GM10847 (cell line): ENCODE results near the gene TSPAN18.

Experiments
- POLR2A ChIP-seq: IDR thresholded peaks from 2 replicates; pipeline ENCODE4 v1.6.1; 2011; ENCODE audit not compliant: insufficient read length; ENCODE audit errors: extremely low read depth

The TSPAN18 gene

GRCh38 chr11:44870615-44871176, 143.9 kb downstream of the TSPAN18 start:
- TF ChIP-seq POLR2A: no peak

- no peak for TF ChIP-seq POLR2A
These were observed 145.8 kb downstream of the TSPAN18 start for GRCh38 chr11:44872556-44872955.

DNA sequence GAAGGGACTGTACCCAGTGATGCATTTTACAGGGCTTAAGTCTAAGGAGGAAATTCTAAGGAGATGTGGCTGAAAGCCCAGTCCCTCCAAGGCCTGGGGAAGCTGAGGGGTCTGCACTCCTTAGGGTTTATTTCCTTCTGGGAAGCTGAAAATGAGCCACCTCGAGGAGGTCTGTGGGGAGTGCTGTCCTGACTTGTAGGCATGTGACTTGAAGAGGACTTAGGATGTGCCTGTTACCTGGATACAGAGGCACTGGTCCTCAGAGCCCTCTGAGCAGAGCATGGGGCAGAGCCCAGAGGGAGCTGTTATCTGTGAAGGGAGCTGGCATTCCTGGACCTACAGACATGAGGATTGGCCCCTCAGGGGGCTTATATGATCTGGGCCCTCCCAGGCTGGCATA, 146.8 kb downstream of the TSPAN18 start:
- TF ChIP-seq POLR2A: no peak

DNA sequence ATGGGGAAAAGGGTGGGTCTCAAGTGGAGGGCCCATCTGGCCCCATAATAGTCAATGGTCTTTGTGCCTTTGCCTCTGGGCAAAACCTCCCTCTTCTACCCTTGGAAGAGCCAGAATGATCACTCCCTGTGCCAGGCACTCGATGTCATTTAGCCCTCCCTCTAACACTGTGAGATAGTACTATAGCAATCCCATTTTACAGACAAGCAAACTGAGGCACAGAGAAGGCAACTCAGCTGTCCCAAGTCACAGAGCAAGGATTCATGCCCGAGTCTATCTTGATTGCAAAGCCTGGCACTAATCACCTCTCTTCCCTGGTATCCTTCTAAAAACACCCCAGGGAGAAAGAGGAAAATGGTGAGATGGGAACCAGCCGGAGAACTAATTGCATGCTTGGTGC, 147.5 kb downstream of the TSPAN18 start:
- TF ChIP-seq POLR2A: no peak

DNA sequence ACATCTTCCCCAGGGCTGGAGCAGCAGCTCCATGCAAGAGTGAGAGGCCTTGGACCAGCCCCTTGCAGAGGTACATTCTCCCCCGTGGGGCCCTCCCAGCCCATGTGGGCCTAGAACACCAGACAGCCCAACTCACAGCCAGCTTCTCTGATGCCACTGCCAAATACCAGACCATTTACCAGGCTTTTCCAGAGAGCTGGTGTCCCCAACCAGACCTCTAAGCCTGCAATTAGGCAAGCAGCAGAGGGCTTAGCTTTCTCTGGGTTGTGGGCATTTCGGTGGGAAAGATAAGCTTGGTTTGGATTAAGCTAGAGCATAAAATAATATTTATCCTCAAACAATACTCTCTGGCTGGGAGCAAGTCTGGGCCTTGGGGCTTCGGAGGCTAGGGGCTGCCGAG, 148.3 kb downstream of the TSPAN18 start:
- TF ChIP-seq POLR2A: no peak

DNA sequence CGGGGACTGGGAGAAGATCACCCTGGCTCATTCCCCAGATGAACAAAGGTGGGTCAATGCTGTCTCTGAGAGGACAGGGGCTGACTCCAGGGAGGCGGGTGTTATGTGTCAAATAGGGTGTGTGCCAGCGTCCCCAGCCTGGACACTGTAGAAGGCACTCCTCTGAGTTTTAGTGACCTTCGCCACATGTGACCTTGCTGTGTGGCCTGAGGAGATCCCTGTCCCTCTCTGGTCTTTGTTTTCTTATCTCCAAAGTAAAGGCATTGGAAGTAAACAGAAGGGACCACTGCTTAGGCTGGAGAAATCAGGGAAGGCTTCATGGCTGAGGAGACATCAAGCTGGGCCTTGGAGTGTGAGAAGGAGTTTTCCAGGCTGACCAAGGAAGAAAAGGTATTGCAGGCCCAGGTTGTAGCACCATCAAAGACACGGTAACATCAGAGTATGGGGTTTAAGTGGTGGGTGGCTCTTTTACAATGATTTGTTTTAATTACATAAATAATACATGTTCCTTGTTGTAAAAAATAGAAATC, 149.5 kb downstream of the TSPAN18 start:
- no peak for TF ChIP-seq POLR2A

GRCh38 chr11:44876906-44877305, 150.1 kb downstream of the TSPAN18 start:
- TF ChIP-seq POLR2A: no peak

DNA sequence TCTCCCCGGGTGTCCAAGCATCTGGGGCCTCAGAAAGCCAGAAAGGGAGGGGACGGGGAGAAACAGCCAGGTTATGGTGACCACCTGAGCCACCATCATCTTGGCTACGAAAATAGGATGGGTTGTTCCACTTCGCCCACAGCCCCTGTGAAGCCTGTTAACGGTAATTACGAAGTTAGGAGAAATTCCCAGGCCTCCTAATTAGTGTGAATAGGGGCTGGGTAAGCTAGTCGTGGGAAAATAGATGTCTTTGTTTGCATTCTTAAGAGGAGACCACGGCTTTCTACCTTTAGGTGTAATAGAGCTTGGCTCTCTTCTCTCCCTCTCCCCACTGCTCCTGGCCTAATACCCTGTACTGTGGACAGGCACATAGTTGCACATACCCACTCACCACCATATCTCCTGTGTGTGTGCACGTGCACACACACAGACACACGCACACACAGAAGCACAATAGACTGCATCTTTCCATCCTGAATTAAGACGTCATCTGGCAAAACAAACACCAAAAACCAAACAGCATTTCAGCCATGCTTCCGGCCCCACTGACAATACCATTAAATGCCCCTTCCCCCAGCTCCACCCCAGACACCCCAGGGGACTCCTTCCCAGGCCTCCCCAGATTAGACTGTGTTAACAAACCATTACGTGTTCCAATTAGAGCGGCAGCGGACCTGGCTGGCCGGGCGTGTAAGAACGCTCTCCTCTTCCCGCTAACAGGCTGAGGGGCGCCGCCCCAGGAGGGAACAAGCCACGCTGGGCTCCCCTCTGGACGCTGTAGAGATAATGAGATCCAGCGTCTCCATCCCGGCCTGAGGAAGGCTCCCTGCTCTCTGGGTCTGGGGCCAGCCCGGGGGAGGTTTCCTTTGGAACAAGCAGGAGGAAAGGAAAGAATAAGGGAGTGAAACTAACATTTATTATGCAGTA, 151.1 kb downstream of the TSPAN18 start:
- TF ChIP-seq POLR2A: no peak

DNA sequence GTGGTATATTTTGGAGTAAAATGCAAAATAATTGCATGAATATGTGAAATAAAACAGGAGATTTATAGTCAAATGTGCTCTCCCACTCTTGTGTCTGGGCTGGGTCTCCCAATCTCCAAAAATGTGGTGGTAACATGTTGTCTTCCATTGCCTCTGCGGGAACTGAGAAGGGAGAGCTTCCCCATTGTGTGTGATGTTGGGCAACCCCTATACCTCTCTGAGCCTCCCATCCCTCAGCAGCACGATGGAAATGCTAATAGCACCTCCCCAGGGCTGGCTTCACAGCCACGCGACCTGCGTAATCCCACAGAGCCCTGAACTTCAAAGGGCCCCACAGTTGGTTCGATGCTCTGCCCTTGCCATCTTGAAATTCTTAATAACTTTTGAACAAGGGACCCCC, 151.9 kb downstream of the TSPAN18 start:
- no peak for TF ChIP-seq POLR2A

- TF ChIP-seq POLR2A: no peak
These were observed 152.7 kb downstream of the TSPAN18 start for GRCh38 chr11:44879432-44879831.

DNA sequence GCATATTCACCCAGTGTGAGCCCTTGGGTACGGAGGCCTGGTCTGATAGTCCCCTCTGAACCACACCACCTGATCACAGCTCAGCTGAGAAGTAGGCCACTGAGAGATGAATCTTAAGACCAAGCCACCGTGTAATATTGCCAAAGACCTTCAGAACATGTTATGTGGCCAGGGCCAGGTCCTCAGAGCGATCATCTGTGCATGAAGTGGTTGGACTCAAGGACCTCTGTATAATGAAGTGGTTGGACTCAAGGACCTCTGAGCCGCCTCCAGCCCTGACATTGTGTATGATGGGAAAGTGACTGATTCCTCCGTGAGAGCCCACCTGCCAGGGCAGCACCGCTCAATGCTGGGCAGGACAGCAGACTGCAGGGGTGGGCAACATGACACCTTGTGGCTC, 153.7 kb downstream of the TSPAN18 start:
- no peak for TF ChIP-seq POLR2A

- TF ChIP-seq POLR2A: no peak
These were observed 154.2 kb downstream of the TSPAN18 start for GRCh38 chr11:44880953-44881352.

DNA sequence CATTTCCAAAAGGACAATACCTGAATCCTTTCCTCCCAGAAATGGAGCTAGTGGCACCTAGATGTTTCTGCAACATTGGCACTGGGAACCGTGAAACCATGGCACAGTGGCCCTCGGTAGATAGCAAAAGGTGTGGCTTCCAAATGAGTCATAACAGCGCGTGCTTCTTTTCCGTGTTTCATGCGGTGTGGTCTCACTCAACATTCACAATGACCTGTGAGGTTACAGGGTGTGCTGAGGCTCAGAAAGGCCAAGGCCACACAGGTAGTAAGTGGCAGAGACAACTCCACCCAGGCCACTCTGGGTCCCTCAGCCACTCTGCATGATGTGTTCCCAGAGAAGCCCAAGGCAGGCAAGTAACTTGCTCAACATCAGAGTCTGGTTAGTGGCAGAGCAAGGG, 156.5 kb downstream of the TSPAN18 start:
- TF ChIP-seq POLR2A: no peak

GRCh38 chr11:44884056-44884455, 157.3 kb downstream of the TSPAN18 start:
- TF ChIP-seq POLR2A: no peak

- no peak for TF ChIP-seq POLR2A
These were observed 158.5 kb downstream of the TSPAN18 start for GRCh38 chr11:44885065-44885810.
